Erythroblast (primary cell): Measurements from ENCODE around the gene ASPDH.

ENCODE experiments used
- GATA1 ChIP-seq: IDR thresholded peaks from 2 replicates; pipeline ENCODE4 v1.6.1; 2011; ENCODE audit warnings: low read depth, mild to moderate bottlenecking, control low read depth, low read length, moderate library complexity
- POLR2A ChIP-seq: IDR thresholded peaks from 2 replicates; pipeline ENCODE4 v1.6.1; 2011; ENCODE audit warnings: mild to moderate bottlenecking, low read length

DNA sequence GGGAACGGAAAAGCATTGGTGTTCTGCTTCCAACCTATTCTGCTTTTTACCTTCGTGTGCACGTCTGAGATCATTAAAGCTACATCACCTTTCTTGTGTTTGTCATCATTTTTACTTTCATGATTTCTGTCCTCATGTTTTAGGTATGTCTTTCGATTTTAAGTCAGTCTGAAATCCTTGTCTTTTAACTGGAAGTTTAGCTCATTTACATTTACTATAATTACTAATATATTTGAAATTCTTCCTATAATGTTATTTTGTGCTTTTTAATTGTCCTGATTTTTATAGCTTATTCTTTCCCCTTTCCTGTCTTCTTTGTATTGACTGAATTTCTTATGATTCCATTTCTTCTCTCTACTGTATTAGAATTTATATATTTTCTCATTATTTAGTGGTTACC is 19.2 kb upstream of the ASPDH start:
- TF ChIP-seq POLR2A (no peak), GATA1 (no peak)
